Hindlimb muscle (tissue), 1 donor: ENCODE results near the gene GPRC5A. TPM values are rescaled to one million over a fixed set of nuclear protein-coding genes. Genes with fewer than 3 reads are reported as not detected.
A peak's percentile ranks its signal among the peaks of the same experiment; 100 is the strongest.
"Not testable (repeated sequence)": the region's sequence is repeated elsewhere in the genome, so short reads cannot be mapped to it uniquely, and the experiment has no call there.

Source experiments
- DNase-seq: peaks from one replicate; pipeline ENCODE4 v3.0.0-alpha.2; 2013
- polyA plus RNA-seq: library from polyadenylated mRNA; unstranded; fragments of 120-200 nt; gene quantifications from one replicate; pipeline ENCODE4 v1.2.1, GENCODE V29; 2013; ENCODE audit not compliant: insufficient read length

The GPRC5A gene
- polyA plus RNA-seq: 1.4 TPM

DNA sequence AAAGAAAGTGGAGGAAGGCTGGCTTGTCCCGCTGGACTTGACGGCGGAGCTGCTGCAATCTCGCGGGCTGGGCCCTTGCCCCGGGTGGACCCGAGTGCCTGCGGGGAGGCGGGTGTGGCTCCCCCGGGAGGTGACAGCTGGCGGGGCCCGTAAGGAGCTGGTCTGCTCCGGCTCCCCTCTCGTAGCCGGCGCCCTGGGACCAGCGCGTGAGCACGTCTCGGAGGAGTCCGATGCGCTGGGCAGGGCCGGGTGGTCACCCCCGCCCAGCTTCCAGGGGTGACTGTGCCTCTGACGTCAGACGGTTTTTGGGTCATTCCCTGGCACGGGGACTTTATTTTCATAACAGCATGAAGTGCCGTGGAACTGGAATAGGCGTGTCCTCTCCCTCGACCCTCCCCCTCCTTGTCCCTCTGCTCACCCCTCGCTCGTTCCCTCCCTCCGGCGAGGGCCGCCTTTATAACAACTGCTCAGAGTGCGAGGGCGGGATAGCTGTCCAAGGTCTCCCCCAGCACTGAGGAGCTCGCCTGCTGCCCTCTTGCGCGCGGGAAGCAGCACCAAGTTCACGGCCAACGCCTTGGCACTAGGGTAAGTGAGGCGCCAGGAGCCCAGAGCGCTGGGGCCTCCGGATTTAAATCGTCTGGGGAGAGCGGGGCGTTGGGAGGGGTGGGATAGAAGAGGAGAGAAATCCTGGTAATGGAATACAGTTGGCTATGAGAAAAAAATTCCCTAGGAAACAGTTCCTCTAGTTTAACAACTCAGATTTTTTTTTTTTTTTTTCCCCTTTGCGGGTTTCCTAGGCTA, at the start of gene GPRC5A:
Gene GPRC5A, plus strand, starts transcription at position 483 of the 801 bp plus-strand sequence. CDS start 16,688 bp downstream, outside the sequence.
- peak; percentile 89 for DNase-seq

DNA sequence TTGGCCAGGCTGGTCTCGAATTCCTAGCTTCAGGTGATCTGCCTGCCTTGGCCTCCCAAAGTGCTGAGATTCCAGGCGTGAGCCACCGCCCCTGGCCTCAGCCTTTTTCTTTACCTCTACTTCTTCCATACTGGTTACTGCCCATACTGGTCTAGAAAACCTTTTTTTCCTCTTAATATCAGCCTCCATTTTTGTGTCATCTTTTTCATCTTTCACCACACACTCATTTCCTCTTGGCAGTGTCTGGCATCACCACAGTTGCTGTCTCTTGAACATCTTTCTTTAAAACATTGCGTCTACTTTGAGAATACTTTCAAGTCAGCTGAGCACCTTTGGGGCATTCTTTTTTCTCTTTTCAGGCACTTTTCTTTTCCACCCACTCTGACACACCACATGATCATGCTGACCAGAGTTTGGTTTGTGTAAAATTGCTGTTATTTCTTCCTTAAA, 45.5 kb upstream of the GPRC5A start:
- no peak for DNase-seq

DNA sequence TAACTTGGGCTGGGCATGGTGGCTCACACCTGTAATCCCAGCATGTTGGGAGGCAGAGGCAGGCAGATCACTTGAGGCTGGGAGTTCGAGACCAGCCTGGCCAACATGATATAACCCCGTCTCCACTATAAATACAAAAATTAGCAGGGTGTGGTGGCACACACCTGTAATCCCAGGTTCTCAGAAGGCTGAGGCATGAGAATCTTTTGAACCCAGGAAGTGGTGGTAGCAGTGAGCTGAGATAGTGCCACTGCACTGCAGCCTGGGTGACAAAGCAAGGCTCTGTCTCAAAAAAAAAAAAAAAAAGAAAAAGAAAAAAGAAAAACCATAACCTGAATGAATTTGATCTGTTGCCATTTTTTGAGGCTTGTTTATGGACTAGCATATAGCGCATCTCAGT, 44.6 kb upstream of the GPRC5A start:
- DNase-seq: not testable (repeated sequence)

- DNase-seq: no peak
These were observed 37.9 kb upstream of the GPRC5A start for GRCh38 chr12:12853435-12853834.

DNA sequence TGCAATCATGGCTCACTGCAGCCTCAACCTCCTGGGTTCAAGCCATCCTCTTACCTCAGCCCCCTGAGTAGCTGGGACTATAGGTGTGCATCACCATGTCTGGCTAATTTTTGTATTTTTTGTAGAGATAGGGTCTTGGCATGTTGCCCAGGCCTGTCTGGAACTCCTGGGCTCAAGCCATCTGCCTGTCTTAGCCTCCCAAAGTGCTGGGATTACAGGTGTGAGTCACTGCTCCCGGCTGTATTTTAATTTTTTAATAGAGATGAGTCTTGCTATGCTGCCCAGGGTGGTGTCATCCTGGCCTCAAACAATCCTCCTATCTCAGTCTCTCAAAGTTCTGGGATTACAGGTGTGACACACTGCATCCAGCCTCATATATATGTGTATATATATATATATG, 31.7 kb upstream of the GPRC5A start:
- DNase-seq: no peak

- DNase-seq: no peak
These were observed 27.1 kb upstream of the GPRC5A start for GRCh38 chr12:12864243-12864642.

- no peak for DNase-seq
These were observed 22.7 kb upstream of the GPRC5A start for GRCh38 chr12:12868477-12869235.

DNA sequence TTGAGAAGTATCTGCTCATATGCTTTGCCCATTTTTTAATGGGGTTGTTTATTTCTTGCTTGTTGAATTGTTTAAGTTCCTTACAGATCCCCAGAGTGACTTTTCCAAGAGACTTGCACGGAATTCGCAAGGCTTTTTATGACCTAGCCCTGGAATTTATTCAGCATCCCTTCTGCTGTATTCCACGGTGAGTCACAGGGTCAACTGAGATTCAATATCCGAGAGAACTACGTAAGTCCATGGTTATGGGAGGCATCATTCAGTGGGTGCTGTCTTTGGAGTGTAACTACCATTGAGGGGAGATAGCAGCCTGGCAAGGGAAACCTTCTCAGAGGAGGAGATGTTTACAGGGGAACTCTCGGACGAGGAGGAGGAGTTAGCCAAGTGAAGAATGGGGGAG, 20.9 kb upstream of the GPRC5A start:
- no peak for DNase-seq

GRCh38 chr12:12871587-12872138, 19.7 kb upstream of the GPRC5A start:
- no peak for DNase-seq

GRCh38 chr12:12872139-12872933, 19.0 kb upstream of the GPRC5A start:
- no peak for DNase-seq

GRCh38 chr12:12872934-12873275, 18.5 kb upstream of the GPRC5A start:
- no peak for DNase-seq

- no peak for DNase-seq
These were observed 17.3 kb upstream of the GPRC5A start for GRCh38 chr12:12874029-12874428.

- DNase-seq: not testable (repeated sequence)
These were observed 16.1 kb upstream of the GPRC5A start for GRCh38 chr12:12875301-12875700.

DNA sequence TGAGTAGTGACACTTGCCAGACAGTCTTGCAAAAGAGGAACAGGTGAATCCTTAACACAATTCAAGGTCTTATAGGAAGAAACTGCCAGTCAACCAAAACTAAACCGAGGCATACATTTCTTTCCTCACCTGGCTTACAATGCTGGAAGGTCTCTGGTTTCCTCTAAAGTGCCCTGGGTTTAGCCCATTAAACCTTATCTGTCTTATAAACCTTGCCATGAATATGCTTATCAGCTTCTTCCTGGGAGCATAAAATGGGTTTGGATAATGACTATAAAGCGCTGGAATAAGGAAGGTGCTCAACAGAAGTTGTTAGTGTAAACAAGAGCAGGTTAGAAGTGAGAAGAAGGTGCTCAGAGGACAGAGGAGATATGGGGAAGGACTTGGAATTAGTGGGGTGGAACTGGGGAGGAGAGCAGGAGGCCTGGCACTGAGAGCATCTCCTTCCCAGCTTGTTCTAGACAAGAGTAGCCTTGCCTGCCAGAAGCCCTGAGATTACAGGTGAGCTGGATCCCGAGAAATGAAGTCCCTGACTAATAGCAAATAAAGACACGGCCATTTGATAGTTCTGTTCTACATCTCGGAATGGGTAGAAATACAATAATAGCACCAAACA, 14.1 kb upstream of the GPRC5A start:
- no peak for DNase-seq

GRCh38 chr12:12877781-12878455, 13.4 kb upstream of the GPRC5A start:
- no peak for DNase-seq

DNA sequence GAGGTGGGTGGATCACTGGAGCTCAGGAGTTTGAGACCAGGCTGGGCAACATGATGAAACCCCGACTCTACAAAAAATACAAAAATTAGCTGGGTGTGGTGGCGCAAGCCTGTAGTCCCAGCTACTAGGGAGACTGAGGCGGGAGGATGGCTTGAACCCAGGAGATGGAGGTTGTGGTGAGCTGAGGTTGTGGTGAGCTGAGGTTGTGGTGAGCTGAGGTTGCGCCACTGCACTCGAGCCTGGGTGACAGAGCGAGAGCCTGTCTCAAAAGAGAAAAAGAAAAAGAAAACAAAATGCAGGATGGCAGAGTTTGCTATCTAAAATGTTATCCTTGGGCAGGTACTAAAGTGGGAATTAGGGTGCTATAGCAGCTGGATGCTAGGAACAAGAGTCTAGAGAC, 10.8 kb upstream of the GPRC5A start:
- no peak for DNase-seq

GRCh38 chr12:12881151-12881909, 10.0 kb upstream of the GPRC5A start:
- no peak for DNase-seq

DNA sequence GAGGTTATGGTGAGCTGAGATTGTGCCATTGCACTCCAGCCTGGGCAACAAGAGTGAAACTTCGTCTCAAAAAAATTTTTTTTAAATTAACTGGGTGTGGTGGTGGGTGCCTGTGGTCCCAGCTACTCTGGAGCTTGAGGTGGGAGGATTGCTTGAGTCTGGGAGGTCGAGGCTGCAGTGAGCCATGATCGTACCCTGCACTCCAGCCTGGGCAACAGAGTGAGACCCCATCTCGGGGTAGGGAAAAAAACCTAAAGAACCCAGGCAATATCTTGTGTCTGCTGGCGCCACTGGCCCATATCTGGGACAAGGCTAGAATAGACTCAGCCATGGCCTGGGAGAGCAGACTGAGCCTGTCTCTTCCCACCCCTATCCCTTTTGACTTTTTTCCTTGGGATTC, 9.1 kb upstream of the GPRC5A start:
- no peak for DNase-seq

DNA sequence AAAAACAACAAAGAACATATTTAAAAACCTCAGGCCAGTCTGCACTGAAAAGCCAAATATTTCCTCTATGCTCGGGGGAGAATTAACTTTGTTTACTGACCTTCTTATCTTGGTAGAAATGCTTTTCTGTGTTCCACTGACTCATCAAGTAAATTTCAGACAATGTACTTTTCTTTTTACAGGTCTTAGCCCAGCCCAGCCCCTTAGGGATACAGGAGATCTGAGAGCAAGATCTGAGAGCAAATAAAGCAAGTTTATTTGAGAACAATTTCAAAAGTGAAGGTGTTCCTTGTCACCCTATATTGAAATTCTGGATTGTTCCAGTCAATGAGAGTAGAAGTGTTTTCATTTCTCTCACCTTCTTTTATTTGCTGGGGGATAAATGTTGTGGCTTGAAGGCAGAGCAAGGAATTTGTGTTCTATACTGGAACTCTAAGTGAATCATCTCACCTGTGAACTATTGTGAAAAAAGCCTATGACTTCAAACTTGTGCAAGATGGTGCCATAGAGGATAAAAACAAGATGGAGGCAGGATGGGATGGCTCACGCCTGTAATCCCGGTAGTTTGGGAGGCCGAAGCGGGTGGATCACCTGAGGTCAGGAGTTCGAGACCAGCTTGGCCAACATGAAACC, 7.9 kb upstream of the GPRC5A start:
- DNase-seq: no peak

DNA sequence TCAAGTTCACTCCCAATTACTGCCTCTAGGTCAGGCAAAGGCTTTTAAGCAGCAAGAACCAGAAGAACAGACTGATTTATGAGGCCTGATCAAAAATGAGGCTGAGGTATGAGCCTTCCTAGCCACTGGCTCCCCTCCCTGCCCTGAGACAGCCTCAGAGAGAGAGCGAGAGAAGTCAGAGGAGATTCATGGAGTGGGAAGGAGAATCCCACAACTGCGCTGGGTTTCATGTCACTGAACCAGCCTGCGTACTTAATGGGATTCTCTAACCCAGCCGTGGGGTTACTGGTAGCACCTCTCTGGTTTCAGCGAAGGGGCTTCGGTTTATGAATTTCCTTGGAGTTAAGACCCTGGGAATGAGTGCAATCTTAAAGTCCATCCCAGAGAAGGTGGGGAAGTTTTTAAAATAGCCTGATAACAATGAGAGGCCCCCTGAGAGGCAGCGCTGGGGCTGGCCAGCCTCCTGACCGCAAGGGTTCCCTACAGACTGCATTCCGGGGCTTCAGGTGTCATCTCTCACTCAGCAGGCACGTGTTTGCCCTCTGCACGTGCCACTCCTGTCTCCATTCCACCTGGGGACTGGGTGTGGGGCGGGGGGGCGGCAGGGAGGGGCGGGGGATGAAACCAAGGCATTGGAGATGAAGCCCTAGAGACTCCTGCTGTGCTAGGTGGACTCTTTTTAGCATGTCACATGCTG, 6.1 kb upstream of the GPRC5A start:
- no peak for DNase-seq
